Superior temporal gyrus (tissue), 1 donor: ENCODE results near the gene TMPRSS3.

Experiments used
- DNase-seq: peaks from one replicate; pipeline ENCODE4 v3.0.0-alpha.2; 2016; ENCODE audit errors: extremely low spot score

Gene TMPRSS3

DNA sequence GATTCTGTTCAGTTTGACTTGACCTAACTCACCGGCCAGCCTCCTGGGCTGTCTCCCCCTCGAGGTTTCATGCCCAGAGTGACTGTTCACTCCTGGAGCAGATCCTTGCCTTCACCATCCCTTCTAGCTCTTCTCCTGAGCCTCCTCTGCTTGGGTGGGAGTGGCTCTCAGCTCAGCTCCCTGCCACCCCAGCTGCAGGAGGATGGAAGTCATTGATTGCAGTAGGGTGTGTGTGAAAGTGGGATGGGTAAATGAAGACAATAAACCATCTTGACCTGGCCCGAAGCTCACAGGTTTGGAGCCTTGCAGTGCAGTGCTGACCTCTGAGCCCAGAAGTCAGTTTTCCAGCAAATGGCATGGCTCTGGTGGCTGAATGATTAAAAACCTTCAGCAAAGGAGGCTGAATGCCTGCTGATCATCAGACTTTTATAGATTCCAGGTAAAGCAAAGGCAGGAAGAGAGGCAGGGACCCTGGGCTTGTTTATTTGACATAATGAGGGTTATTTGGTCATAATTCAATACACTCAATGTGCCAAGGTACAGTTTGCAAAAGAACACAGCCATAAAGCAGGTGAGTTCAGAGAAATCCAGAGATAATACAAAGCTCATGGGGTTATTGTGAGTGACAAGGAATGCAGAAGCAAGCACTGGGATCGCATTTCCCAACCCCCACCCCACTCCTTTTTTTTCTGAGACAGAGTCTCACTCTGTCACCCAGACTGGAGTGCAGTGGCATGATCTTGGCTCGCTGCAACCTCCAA is 63.1 kb downstream of the TMPRSS3 start:
- DNase-seq, result no peak

DNA sequence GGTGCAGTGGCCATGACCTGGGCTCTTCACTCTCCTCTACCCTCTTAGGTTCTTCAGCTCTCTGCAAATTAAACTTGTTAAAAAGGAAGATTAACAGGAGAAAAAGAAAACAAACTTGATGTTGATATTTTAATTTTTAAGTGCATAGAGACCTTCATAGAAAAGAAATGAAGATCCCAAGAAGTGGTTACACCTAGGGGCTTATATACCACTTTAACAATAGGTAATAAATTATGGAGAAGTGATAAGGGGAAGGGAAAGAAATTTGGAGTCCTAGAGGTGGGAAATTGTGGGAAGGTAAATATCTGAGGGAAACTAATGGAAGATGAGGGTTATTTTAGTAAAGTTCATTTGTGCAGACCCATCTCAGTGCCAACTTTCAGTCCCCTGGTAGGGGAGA is 64.2 kb downstream of the TMPRSS3 start:
- DNase-seq, result no peak

- no peak for DNase-seq
Observed at GRCh38 chr21:42330380-42331371, 65.2 kb downstream of the TMPRSS3 start.

DNA sequence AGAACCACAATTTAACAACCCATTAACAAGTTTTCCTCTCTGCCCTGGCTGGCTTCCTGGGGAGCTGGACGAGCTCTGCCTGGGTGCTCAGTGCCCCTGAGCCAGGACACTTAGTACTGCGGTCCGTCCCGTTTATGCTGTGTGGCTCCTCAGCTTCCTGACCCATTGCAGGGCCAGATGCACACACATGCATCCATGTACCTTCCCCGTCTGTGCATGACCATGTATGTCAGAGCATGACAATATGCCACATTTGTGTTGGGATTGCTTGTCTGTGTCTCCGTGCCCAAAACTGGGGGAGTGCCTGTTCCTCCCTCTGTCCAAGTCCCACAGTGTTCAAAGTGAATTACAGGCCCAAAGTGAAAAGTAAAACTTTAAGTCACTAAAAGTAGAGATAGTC is 71.0 kb downstream of the TMPRSS3 start:
- no peak for DNase-seq
